ENCODE data around the gene FAT3.

FAT3 gene

GRCh38 chr11:92225125-92225567 lies 528 bp downstream of the FAT3 start:
- peak; percentile 21 for DNase-seq (ENCODE audit: extremely low spot score)
- TF ChIP-seq ARNT (IDR thresholded peaks at IDR 0.05) (no peak), SUZ12 (IDR thresholded peaks at IDR 0.05) (no peak), HDGF (IDR thresholded peaks at IDR 0.05; ENCODE audit: borderline replicate concordance) (no peak), SP1 (IDR thresholded peaks at IDR 0.05) (no peak), PKNOX1 (IDR thresholded peaks at IDR 0.05) (no peak), ZNF384 (IDR thresholded peaks at IDR 0.05) (no peak), ELF4 (IDR thresholded peaks at IDR 0.05) (no peak), LEF1 (IDR thresholded peaks at IDR 0.05; ENCODE audit: borderline replicate concordance) (no peak), BHLHE40 (IDR thresholded peaks at IDR 0.05; ENCODE audit: borderline replicate concordance) (no peak), NFRKB (IDR thresholded peaks at IDR 0.05) (no peak), L3MBTL2 (conservative IDR thresholded peaks at IDR 0.05) (no peak), FOXK2 (IDR thresholded peaks at IDR 0.05) (no peak), TARDBP (IDR thresholded peaks at IDR 0.05) (no peak), CTBP1 (IDR thresholded peaks at IDR 0.05; ENCODE audit: borderline replicate concordance) (no peak), FOXM1 (IDR thresholded peaks at IDR 0.05; ENCODE audit: borderline replicate concordance) (no peak), FOXA1 (IDR thresholded peaks at IDR 0.05) (no peak)
- ChIA-PET CTCF (no interaction called here), POLR2A (interaction anchor here (1.2 kb wide), 1 partner anchor 84 kb away, joined by 3 read pairs; no protein-coding TSS in a partner anchor)

GRCh38 chr11:92225568-92226330 lies 1.1 kb downstream of the FAT3 start:
- ChIA-PET CTCF (interaction anchor here (0.6 to 1.2 kb wide), 2 partner anchors 14 to 79 kb away, joined by 3 read pairs; no protein-coding TSS in a partner anchor), POLR2A (interaction anchor here (0.7 to 1.6 kb wide), 11 partner anchors 10 to 646 kb away, joined by 3 to 7 read pairs (median 4); no protein-coding TSS in a partner anchor)
- TF ChIP-seq BHLHE40 (IDR thresholded peaks at IDR 0.05; ENCODE audit: borderline replicate concordance) (no peak), ELF4 (IDR thresholded peaks at IDR 0.05) (no peak), L3MBTL2 (conservative IDR thresholded peaks at IDR 0.05) (peak; percentile 33; the same call in 1 of the 2 replicates), HDGF (IDR thresholded peaks at IDR 0.05; ENCODE audit: borderline replicate concordance) (no peak), ZNF384 (IDR thresholded peaks at IDR 0.05) (no peak), LEF1 (IDR thresholded peaks at IDR 0.05; ENCODE audit: borderline replicate concordance) (no peak), FOXM1 (IDR thresholded peaks at IDR 0.05; ENCODE audit: borderline replicate concordance) (no peak), SP1 (IDR thresholded peaks at IDR 0.05) (no peak), SUZ12 (IDR thresholded peaks at IDR 0.05) (no peak)
- DNase-seq (ENCODE audit: extremely low spot score) = peak; percentile 25

- ChIA-PET POLR2A (interaction anchor here (0.7 to 1.6 kb wide), 11 partner anchors 11 to 645 kb away, joined by 3 to 7 read pairs (median 4); no protein-coding TSS in a partner anchor), CTCF (interaction anchor here (0.6 to 1.2 kb wide), 2 partner anchors 15 to 80 kb away, joined by 3 read pairs; no protein-coding TSS in a partner anchor)
- peak; percentile 27 for DNase-seq (ENCODE audit: extremely low spot score)
- no peak for TF ChIP-seq FOXM1 (IDR thresholded peaks at IDR 0.05; ENCODE audit: borderline replicate concordance)
- TF ChIP-seq FOXK2 (IDR thresholded peaks at IDR 0.05) = no peak
- TF ChIP-seq SP1 (IDR thresholded peaks at IDR 0.05) = no peak
- TF ChIP-seq ARNT (IDR thresholded peaks at IDR 0.05) = no peak
- no peak for TF ChIP-seq ELF4 (IDR thresholded peaks at IDR 0.05)
- TF ChIP-seq LEF1 (IDR thresholded peaks at IDR 0.05; ENCODE audit: borderline replicate concordance) = no peak
- no peak for TF ChIP-seq TARDBP (IDR thresholded peaks at IDR 0.05)
- no peak for TF ChIP-seq BHLHE40 (IDR thresholded peaks at IDR 0.05; ENCODE audit: borderline replicate concordance)
- TF ChIP-seq L3MBTL2 (conservative IDR thresholded peaks at IDR 0.05) = no peak
- TF ChIP-seq HDGF (IDR thresholded peaks at IDR 0.05; ENCODE audit: borderline replicate concordance) = no peak
- TF ChIP-seq NFRKB (IDR thresholded peaks at IDR 0.05) = no peak
- no peak for TF ChIP-seq PKNOX1 (IDR thresholded peaks at IDR 0.05)
- no peak for TF ChIP-seq FOXA1 (IDR thresholded peaks at IDR 0.05)
- TF ChIP-seq CTBP1 (IDR thresholded peaks at IDR 0.05; ENCODE audit: borderline replicate concordance) = no peak
- TF ChIP-seq ZNF384 (IDR thresholded peaks at IDR 0.05) = no peak
- no peak for TF ChIP-seq SUZ12 (IDR thresholded peaks at IDR 0.05)
Measured at GRCh38 chr11:92226331-92227229, 2.0 kb downstream of the FAT3 start.

- TF ChIP-seq ARNT (IDR thresholded peaks at IDR 0.05) = no peak
- TF ChIP-seq ZNF384 (IDR thresholded peaks at IDR 0.05) = no peak
- no peak for TF ChIP-seq L3MBTL2 (conservative IDR thresholded peaks at IDR 0.05)
- TF ChIP-seq HDGF (IDR thresholded peaks at IDR 0.05; ENCODE audit: borderline replicate concordance) = no peak
- TF ChIP-seq TARDBP (IDR thresholded peaks at IDR 0.05) = no peak
- no peak for TF ChIP-seq PKNOX1 (IDR thresholded peaks at IDR 0.05)
- no peak for TF ChIP-seq FOXM1 (IDR thresholded peaks at IDR 0.05; ENCODE audit: borderline replicate concordance)
- DNase-seq (ENCODE audit: extremely low spot score) = peak; percentile 9
- POLR2A ChIA-PET = interaction anchor here (1.0 to 1.6 kb wide), 6 partner anchors 11 to 157 kb away, joined by 3 to 7 read pairs (median 5); no protein-coding TSS in a partner anchor
- CTCF ChIA-PET = interaction anchor here (1.2 kb wide), 1 partner anchor 15 kb away, joined by 3 read pairs; no protein-coding TSS in a partner anchor
Measured at GRCh38 chr11:92227230-92227814, 2.7 kb downstream of the FAT3 start.
